ENCODE results near the gene PRKD2.

The PRKD2 gene

DNA sequence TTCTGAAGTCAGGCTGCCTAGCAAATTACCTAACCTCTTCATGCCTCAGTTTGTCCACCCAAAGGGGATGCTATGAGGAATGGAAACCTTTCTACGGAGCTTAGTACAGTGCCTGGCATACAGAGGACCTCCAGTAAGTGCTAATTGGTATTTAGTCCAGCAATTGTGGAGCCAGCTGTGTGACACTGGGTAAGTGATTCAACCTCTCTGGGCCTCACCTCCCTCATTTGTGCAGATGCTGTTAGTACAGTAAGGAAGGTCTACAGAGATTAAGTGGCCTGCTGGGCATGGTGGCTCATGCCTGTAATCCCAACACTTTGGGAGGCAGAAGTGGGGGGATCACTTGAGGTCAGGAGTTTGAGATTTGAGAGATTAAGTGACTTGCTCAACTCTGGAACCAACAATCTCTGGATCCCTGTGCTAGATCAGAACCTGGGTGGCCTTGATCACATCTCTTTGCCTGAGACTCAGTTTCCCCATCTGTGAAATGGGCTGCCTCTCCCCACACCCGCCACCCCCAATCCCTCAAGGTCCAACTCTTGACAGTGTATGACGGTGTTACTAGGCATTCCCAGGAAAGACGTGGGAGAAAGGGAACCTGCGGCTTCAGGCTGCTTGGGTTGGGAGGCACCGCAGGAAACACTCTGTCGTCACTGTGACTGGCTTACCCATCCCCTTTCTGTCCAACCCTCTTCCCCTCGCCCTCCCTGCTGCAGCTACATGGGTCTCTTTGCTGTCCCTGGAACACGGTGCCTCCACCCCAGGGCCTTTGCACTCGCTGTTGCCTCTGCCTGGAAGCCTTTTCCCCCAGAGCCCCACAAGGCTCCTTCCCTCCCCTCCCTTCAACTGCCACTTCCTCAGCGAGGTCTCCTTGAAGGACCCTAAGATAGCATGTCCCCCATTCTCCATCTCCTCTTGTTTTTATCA is 18.3 kb downstream of the PRKD2 start:
- DNase-seq, result no peak

DNA sequence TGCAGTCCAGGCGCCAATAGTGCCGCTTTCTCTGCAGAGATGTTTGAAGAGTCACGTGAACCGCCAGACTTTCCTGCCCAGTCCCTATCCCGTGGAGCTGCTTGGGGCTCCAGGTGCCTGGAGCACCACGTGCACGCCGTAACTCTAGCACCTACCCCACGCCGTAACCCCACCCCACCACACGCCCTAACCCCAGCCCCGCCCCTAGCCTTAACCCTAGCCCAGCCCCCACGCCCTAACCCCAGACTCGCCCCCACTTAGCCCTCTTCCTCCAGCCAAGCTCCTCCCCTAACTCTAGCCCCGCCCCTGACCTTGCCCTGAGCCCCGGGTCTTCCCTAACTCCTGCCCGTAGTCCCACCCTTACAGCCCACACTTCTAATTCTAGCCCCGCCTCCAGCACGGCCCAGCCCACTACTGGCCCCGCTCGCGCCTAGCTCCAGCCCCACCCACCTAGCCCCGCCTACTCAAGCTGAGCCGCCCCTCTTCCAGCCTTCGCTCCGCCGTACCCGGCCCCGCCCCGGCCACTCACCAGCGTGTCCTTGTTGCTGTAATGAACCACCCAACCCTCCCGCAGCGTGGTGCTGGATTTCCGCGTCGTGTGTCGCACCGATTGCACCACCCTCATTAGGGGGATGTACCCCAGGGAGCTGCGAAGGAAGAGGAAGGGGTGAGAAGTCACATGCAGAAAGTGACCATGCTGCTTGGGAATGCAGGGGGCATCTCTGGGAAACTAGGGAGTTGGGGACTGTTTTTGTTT is 19.5 kb downstream of the PRKD2 start:
- DNase-seq, result no peak

DNA sequence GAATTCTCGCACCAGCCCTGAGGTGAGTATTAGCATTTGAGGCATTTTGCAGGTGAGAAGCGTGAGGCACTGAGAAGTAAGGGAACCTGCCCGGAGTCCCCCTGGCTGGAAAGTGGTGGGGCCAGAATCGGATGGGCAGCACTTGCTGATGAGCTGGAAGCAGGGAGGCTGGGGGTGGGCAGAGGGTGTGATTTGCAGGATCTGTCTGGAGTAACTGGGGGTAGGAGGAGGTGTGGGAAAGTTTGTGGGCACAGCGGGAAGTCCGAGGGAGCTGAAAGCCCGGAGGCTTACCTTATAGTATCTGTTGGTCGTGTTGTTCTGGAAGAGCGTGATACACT is 20.1 kb downstream of the PRKD2 start:
- no peak for DNase-seq

DNA sequence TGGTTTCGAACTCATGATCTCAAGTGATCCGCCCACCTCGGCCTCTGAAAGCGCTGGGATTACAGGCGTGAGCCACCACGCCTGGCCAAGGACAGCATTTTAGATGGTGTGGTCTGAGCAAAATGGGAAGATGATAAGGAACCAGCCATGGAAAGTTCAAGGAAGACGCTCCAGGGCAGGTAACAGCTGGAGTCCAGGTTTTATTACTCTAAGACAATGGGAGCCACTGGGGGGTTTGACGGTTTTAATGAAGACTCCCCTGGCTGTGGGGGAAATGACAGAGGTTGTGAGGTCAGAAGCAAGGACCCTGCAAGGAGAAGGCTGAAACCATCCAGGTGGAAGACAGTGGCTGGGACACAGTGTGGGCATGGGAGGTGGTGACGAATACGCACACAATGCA is 20.9 kb downstream of the PRKD2 start:
- no peak for DNase-seq

- no peak for DNase-seq
Measured at GRCh38 chr19:46693760-46694159, 23.2 kb downstream of the PRKD2 start.

- no peak for DNase-seq
Measured at GRCh38 chr19:46692918-46693722, 23.8 kb downstream of the PRKD2 start.

DNA sequence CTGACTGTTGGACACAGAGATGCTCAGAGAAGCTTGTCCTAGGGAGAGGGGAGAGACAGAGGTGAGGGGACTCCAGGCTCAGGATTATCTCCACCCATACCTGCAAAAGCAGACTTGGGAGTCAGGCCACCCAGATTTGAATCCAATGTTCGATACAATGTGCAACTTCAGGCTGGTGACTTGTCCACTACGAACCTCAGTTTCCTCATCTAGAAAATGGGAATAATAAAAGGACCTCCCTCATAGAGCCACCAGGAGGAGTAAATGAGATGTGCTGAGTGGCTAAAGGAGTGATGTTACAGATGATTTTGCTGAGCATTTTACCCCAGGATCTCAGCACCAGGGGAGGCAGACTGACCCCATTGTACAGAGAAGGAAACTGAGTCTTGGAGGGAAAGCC is 25.0 kb downstream of the PRKD2 start:
- no peak for DNase-seq

DNA sequence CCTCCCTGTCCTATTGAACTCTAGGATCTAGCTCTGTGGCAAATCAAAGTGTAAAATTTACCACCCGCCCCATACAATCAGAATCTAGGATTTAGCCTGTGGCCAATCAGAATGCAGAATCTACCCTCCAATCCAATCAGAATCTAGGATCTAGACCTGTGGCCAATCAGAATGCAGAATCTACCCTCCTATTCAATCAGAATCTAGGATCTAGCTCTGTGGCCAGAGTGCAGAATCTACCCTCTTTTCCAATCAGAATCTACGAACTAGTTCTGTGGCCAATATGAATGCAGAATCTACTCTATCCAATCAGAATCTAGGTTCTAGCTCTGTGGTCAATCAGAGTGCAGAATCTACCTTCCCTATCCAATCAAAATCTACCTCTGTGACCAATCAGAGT is 25.8 kb downstream of the PRKD2 start:
- DNase-seq, result no peak

DNA sequence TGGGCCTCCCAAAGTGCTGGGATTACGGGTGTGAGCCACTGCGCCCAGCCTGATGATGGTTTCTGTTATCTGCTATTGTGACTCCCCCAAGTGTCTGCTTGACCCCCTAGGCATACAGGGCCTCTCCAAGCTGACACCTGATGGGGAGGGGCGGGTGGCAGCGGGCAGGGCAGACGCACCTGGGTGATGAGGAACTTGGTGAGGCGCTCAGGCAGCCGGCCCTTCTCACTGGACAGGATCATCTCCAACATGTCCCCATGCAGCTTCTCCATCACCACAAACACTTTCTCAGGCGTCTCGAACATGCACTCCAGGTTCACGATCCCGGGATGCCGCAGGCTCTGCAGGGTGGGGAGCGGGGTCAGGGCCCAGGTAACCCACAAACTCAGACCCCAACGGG is 27.6 kb downstream of the PRKD2 start:
- no peak for DNase-seq

GRCh38 chr19:46687438-46688145 is 29.3 kb downstream of the PRKD2 start:
- no peak for DNase-seq

DNA sequence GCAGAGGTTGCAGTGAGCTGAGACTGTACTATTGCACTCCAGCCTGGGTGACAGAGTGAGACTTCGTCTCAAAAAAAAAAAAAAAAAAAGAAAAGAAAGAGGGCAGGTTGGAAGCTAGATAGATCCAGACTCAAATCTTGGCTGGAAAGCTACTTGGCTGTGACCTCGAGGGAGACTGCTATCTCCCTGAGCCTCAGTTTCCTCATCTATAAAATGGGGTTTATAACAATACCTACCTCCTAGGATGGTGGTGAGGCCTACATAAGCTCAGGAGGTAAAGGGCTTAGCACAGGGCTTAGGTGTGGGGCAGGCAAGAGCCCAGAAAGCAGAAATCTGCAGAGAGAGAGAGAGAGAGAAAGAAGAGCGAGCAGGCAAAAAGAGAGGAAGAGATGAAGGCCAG is 31.7 kb downstream of the PRKD2 start:
- DNase-seq, result no peak

DNA sequence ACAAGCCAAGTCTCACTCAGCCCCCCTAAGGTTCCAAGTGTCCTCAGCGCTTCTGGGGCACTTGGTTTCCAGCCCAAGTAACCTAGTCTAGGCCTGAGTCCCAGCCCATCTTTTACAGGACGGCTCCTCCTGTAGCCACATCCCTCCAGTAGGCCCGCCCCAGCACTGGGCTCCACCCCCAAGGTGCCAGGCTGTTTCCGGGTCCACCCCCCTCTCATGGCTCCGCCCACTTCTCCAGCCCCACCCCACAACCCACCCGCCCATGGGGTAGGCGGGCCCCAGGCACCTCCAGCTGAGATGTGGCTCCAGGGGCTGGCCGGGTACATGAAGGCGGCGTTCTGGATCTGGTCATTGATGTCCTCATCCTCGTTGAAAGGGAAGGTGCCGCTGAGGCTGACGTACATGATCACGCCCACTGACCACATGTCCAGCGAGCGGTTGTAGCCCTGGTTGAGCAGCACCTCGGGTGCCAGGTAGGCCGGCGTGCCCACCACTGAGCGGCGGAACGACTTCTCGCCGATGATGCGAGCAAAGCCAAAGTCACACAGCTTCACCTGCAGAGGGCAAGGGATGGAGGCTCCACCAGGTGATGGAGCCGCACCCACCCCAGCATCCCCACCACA is 38.7 kb downstream of the PRKD2 start:
- DNase-seq, result no peak

DNA sequence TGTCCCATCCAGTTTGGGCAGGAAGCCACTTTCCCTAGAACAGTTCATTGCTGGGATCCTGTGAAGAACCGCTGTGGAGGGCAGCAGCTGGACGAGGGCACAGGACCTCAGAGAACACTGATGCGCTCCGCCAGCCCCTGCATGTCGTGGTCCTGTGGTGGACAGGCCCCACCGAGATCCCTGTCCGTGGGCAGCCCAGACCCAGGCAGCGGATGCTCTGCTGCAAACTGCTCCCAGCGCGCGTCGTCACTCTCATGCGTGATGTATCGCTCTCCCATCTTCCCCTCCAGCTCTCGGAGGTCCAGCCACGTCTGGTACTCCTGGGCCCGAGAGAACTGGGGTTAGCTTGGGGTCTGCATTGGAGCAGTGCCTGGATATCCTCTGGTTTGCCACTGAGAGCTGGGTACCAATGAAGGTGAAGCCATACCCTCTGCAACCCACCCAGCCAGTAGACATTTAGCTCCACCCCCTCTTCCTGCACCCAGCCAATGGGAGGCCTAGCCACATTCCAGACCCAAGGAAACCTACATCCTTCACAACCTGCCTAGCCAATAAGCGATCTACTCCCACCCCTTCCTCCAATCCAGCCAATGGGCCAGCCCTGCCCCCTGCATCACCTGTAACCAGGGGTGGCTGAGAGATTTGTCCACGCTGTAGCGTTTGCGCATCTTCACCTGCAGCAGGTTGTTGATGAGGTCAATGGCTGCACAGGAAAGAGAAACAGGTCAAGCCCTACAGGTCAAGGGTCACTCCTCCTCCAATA is 42.3 kb downstream of the PRKD2 start:
- no peak for DNase-seq

GRCh38 chr19:46670813-46671212 is 46.1 kb downstream of the PRKD2 start:
- no peak for DNase-seq

DNA sequence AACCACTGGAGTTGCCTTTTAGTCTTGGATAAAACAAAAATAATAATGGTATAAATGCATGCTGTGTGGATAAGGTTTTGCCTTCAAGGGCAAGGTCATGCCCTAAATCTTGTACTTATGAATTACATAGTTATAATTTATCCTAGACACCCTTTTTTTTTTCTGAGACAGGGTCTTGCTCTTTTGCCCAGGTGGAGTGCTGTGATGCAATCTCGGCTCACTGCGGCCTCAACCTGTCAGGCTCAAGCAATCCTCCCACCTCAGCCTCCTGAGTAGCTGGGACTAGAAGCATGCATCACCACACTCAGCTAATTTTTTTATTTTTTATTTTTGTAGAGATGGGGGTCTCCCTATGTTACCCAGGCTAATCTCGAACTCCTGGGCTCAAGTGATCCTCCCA is 48.3 kb downstream of the PRKD2 start:
- DNase-seq, result no peak

DNA sequence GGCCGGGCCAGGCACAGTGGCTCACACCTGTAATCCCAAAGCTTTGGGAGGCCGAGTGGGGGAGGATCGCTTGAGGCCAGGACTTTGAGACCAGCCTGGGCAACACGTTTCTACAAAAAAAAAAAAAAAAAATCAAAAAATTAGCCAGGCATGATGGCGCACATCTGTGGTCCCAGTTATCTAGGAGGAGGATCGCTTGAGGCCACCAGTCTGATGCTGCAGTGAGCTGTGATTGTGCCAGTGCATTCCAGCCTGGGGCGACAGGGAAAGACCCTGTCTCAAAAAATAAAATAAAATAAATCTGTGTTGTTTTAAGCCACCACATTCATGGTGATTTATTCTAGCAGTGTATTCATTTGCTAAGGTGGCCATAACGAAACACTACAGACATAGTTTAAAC is 51.8 kb downstream of the PRKD2 start:
- no peak for DNase-seq

DNA sequence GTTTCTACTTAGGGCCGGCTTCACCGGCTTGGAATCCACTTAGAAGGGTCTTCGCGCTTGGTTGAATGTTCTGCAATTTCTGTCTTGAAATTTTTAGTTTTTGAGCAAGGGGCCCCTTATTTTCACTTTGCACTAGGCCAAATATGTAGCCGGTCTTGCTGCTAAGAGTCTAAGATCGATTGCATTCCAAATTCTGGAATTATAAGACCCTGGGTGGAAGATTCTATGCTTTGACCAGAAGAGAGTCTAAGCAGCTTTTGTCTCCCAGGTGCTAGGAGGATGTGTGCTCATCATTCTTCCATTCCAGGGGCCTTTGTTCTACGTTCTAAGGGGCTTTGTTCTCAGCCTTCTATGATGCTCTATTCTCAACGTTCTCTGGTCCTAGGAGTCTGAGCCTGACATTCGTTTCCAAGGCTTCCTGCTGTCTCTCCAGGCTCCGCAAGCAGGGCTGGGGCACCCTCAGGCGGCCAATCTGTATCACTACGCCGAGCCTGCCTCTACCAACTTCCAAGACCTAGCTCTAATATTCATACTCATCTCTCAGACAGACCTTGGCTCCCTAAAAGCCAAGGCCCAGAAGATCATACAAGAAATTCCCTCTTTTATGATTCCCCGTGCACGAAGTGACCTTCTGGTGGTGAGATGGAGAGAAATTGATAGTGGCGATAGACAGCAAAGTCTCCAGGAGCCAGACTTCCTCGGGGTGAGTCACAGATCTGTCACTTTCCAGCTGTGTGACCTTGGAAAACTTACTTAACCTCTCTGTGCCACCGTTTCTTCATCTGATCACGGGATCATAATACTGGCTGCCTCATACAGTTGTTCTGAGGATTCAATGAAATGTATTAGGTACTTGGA is 55.0 kb downstream of the PRKD2 start:
- peak; percentile 80 for DNase-seq

DNA sequence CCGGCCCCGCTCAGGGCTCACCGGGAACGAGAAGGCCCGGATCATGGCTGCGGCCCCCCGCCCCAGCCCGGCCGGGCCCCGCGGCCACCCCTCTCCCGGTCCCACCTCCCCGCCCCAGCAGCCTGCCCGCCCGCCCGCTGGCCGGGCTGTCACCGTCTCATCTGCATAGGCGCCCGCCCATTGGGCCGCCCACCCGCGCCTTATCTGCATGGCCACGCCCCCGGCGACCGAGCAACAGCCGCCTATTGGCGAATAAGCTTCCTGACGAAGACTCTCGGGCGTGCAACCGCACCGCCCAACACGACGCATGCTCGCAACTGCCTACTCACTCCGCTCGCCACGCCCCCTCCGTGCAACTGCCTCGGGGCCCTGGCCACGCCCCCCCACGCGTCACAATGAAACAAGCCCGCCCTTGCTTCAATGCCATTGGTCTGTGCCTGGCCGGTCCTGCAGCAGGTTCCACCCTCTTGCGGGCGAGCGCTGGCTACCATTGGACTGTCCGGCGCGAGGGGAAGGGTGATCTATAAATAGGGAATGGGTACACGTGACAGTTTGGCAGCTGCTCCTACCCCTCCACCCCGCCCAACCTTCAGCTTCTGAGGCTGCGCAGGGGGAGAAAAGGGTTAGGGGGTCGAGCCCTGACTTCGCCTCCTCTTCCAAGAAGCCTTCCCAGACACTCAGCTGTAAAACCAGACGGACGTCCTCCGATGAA is 55.7 kb downstream of the PRKD2 start, which contains the start of gene DACT3:
Gene DACT3 (minus strand): TSS at position 163 of the 712 bp plus-strand sequence. CDS start 118 bp downstream, at position 45.
- DNase-seq, result peak; percentile 100

GRCh38 chr19:46660551-46661019 is 56.3 kb downstream of the PRKD2 start:
- no peak for DNase-seq

All from NCI-H1105 treated with DMSO at 0.1 percent for 48 hours (cell line).